Gastrocnemius medialis (tissue), 4 donors: ENCODE measurements around the gene ATXN2L.

Source experiments
- POLR2A ChIP-seq, 2 donors: fragments of 450-650 bp; IDR thresholded peaks; one replicate each; pipeline ENCODE4 v1.6.1; 2017; ENCODE audit warnings: antibody characterized with exemption in 2 of 2, mild to moderate bottlenecking in 2 of 2, moderate library complexity in 2 of 2
- TF ChIP-seq, protein P1 (sequence below), 5 experiments: fragments of 450-650 bp in 3 of 5; fragments of 200-600 bp in 2 of 5; sonication (generic) in 2 of 5; IDR thresholded peaks in 4 of 5; conservative IDR thresholded peaks in 1 of 5; 1 replicate in 4 of 5; 2 replicates in 1 of 5; pipeline ENCODE4 v1.5.1; 2016 to 2019; ENCODE audit warnings: antibody characterized with exemption in 5 of 5, mild to moderate bottlenecking in 3 of 5, moderate library complexity in 3 of 5

DNA sequence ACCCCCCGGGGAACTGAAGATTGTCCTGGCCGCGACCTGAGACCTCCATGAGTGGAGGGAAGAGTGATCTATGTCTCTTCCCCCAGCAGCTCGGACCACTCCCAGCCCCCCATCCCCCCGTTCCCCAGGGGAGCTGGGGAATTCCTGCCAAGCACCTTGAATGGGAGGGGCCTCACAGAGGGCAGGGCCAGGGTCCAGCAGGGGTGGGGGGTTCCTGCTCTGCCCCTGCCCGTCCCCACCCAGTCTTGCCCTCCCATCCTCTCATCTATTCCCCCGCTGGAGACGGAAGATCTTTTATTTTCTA is 13.9 kb downstream of the ATXN2L start:
- TF ChIP-seq POLR2A (IDR thresholded peaks at IDR 0.05): no peak
- TF ChIP-seq, protein P1, sequence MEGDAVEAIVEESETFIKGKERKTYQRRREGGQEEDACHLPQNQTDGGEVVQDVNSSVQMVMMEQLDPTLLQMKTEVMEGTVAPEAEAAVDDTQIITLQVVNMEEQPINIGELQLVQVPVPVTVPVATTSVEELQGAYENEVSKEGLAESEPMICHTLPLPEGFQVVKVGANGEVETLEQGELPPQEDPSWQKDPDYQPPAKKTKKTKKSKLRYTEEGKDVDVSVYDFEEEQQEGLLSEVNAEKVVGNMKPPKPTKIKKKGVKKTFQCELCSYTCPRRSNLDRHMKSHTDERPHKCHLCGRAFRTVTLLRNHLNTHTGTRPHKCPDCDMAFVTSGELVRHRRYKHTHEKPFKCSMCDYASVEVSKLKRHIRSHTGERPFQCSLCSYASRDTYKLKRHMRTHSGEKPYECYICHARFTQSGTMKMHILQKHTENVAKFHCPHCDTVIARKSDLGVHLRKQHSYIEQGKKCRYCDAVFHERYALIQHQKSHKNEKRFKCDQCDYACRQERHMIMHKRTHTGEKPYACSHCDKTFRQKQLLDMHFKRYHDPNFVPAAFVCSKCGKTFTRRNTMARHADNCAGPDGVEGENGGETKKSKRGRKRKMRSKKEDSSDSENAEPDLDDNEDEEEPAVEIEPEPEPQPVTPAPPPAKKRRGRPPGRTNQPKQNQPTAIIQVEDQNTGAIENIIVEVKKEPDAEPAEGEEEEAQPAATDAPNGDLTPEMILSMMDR (IDR thresholded peaks at IDR 0.05 in 4 of 5, conservative IDR thresholded peaks at IDR 0.05 in 1 of 5): no peak
